GM10266 (cell line): ENCODE measurements around the gene TRMT44.
"Not testable (repeated sequence)": the region's sequence is repeated elsewhere in the genome, so short reads cannot be mapped to it uniquely, and the experiment has no call there.

Source experiments
- DNase-seq: peaks from one replicate; pipeline ENCODE4 v3.0.0; 2012; ENCODE audit errors: extremely low spot score
- CTCF ChIP-seq: IDR thresholded peaks from 2 replicates; pipeline ENCODE4 v1.5.1; 2012; ENCODE audit warnings: mild to moderate bottlenecking, low read depth; ENCODE audit not compliant: control insufficient read depth, insufficient read depth; ENCODE audit errors: missing control alignments

TRMT44 gene

GRCh38 chr4:8508740-8509139, 68.2 kb downstream of the TRMT44 start:
- DNase-seq, result no peak
- no peak for TF ChIP-seq CTCF

GRCh38 chr4:8509311-8509950, 68.9 kb downstream of the TRMT44 start:
- TF ChIP-seq CTCF, result no peak
- no peak for DNase-seq

GRCh38 chr4:8510191-8510590, 69.6 kb downstream of the TRMT44 start:
- TF ChIP-seq CTCF, result no peak
- no peak for DNase-seq

- no peak for TF ChIP-seq CTCF
Observed at GRCh38 chr4:8510611-8511285, 70.2 kb downstream of the TRMT44 start.

GRCh38 chr4:8512510-8512909, 71.9 kb downstream of the TRMT44 start:
- no peak for DNase-seq
- TF ChIP-seq CTCF, result no peak

More at GRCh38 chr4:8510611-8511285, 70.2 kb downstream of the TRMT44 start:
- no peak for DNase-seq

GRCh38 chr4:8513080-8513479, 72.5 kb downstream of the TRMT44 start:
- not testable (repeated sequence) for DNase-seq

GRCh38 chr4:8513931-8514330, 73.4 kb downstream of the TRMT44 start:
- DNase-seq, result no peak
- no peak for TF ChIP-seq CTCF
